DMS79 (cell line): ENCODE measurements around the gene IFNA14.
"Not testable (repeated sequence)": the region's sequence is repeated elsewhere in the genome, so short reads cannot be mapped to it uniquely, and the experiment has no call there.

Source experiments
- DNase-seq: peaks from one replicate; lab custom pipeline; 2025; lab: John Stamatoyannopoulos, UW

IFNA14 gene

DNA sequence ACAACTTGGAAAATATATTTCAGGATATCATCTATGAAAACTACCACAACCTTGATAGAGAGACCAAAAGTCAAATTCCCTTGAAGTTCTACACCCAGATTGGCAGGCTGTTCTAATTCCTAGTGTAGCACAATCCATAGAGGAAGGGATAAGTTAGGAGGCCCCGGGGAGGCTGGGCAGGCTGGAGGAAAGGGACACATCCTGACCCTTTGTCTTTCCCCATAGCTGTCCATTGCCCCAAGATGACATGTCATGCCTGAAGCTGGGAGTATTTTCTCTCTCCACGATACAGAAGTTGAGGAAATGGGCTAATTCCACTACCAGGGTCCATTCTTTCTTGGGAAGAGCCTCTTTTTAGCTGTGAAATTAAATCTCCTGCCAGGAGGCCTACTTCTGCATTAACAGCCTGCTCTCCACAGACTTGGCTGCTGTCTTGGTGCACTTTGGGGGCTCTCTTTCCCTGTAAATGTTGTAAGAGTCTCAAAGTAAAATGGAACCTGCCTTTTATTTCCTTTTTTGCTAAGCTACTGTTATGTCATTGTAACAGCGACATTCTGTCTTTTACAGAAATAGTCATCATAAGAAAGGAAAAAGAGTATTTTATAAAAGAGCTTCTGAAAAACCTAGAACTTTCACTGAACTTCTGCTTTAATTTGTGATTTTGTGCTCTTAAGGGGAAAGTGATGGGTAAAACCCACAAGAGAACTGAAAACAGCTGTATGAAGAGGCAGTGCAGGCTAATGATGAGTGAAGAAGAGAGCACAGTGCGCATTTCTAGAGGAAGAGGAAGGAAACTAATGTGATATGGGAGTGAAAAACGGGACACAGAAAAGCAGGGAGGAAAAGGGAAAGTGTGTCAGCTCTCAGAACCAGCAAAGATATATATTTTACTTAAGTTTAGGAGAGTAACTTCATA is 26.1 kb downstream of the IFNA14 start:
- DNase-seq: not testable (repeated sequence)

DNA sequence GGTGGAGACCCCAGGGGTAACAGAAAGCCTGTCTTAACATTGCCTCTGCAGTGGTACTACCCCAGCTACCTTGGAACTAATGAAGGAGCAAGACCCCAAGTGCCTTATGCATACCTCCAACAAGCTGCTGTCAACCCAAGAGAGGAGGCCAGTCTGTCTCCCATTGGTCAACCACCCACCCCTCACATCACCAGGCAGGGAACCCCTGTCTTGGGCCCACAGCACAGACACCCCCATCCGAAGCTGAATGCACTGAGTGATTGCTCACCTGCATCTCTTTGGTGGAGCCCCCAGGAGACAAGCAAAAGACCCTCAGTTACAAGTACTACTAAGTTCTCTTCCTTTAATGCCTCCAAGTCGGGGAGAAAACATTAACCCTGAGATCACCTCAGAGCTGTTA is 27.6 kb downstream of the IFNA14 start:
- DNase-seq: not testable (repeated sequence)

DNA sequence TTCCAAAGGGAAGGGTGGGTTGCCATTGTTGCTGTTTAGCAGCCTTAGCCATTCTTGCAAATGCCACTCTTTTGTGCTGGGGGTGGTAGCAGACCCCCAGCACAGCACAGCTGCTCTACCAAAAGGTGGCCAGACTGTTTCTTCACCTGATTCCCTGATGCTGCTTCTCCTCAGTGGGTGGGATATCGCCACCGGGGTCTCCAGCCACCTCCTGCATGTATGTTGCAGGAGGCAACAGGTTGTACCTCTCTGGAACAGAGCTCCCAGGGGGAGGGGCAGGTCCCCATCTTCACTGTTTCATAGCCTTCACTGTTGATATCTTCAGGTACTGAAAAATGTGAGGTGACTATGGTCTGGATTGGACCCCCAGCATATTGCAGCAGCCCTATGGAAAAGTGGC is 29.0 kb downstream of the IFNA14 start:
- DNase-seq: not testable (repeated sequence)

DNA sequence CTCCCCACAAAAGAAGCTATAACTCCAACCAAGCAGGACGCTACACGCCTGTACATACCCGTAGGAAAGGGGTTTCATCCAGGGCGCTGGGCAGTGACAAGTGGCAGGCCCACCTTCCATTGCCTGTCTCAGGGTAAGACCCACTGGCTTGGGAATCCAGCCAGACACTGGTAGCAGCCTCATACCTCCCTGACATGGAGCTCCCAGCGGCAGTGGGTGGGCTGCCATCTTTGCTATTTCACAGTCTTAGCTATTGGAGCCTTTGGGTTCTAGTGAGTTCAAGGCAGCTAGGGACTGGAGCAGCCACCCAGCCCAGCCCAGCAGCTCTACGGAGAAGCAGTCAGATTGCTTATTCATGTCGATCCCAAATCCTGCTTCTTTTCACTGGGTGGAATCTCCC is 29.5 kb downstream of the IFNA14 start:
- no peak for DNase-seq

DNA sequence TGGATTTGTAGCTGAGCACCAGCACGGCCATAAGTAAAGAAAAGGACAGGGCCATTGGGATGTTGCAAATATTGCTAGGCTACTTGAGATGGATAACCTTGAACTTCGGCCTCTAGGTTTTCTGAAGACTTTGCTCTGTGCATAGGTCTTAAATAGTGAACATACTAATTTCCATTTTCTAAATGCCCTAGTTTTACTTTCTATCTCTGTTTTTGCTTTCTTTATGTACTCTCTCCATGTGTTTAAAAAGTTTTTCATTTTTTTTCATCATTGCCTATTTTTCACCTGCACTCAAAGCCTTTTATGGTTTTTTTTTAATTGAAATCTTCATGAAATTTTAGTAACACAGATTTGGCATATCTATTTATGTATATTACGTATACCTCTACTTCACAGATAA is 32.8 kb downstream of the IFNA14 start, which contains the start of gene IFNA10:
TSS of gene IFNA10 (minus strand) at position 101 of the 400 bp plus-strand sequence. CDS start at position 55, 46 bp downstream.
- not testable (repeated sequence) for DNase-seq

DNA sequence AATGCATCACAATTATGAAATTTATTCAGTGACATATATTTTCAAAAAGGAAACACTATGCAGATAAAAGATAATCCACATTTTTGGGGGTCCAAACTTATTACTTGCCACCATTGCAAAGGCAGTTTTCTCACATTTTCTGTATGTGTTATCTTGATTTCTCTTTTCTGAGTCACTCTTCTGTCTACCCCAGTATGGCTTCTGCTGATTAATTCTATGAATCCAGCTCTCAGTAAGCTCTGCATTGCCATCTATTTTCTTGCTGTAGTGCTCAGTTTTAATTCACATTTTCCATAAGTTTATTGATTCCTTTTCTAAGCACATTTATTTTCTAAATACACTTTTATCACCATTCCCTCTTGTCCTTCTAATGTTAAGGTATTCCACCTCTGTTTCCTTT is 34.6 kb downstream of the IFNA14 start:
- DNase-seq: no peak

DNA sequence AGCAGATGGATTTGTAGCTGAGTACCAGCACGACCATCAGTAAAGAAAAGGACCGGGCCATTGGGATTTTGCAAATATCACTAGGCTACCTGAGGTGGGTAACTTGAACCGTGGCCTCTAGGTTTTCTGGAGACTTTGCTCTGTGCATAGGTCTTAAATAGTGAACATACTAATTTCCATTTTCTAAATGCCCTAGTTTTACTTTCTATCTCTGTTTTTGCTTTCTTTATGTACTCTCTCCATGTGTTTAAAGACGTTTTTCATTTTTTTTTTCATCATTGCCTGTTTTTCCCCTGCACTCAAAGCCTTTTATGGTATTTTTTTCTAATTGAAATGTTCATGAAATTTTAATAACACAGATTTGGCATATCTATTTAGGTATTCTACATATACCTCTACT is 37.7 kb downstream of the IFNA14 start, which contains the start of gene IFNA7:
TSS of gene IFNA7 (minus strand) at position 101 of the 400 bp plus-strand sequence. CDS start at position 61, 40 bp downstream.
- DNase-seq: not testable (repeated sequence)

DNA sequence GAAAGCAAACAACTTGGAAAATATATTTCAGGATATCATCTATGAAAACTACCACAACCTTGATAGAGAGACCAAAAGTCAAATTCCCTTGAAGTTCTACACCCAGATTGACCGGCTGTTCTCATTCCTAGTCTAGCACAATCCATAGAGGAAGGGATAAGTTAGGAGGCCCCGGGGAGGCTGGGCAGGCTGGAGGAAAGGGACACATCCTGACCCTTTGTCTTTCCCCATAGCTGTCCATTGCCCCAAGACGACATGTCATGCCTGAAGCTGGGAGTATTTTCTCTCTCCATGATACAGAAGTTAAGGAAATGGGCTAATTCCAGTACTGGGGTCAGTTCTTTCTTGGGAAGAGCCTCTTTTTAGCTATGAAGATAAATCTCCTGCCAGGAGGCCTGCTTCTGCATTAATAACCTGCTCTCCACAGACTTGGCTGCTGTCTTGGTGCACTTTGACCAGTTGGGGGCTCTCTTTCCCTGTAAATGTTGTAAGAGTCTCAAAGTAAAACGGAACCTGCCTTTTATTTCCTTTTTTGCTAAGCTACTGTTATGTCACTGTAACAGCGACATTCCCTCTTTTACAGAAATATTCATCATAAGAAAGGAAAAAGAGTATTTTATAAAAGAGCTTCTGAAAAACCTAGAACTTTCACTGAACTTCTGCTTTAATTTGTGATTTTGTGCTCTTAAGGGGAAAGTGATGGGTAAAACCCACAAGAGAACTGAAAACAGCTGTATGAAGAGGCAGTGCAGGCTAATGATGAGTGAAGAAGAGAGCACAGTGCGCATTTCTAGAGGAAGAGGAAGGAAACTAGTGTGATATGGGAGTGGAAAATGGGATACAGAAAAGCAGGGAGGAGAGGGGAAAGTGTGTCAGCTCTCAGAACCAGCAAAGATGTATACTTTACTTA is 44.7 kb downstream of the IFNA14 start:
- DNase-seq: not testable (repeated sequence)
